Osteocyte (in vitro differentiated cells): ENCODE results near the gene TRPV4. TPM values are rescaled to one million over a fixed set of nuclear protein-coding genes. Genes with fewer than 3 reads are reported as not detected.

ENCODE experiments used
- DNase-seq: peaks from one replicate; pipeline ENCODE4 v3.0.0; 2021; ENCODE audit warnings: mixed read lengths; ENCODE audit not compliant: unreplicated experiment; ENCODE audit errors: extremely low spot score
- H3K27ac Mint-ChIP-seq: one replicate; pipeline ENCODE4 v1.8.0; 2021; ENCODE audit warnings: mild to moderate bottlenecking, mixed read lengths; ENCODE audit not compliant: unreplicated experiment
- H3K27me3 Mint-ChIP-seq: one replicate; pipeline ENCODE4 v1.8.0; 2021; ENCODE audit warnings: mixed read lengths; ENCODE audit not compliant: unreplicated experiment
- H3K36me3 Mint-ChIP-seq: one replicate; pipeline ENCODE4 v1.8.0; 2021; ENCODE audit warnings: mixed read lengths; ENCODE audit not compliant: unreplicated experiment
- H3K4me1 Mint-ChIP-seq: one replicate; pipeline ENCODE4 v1.8.0; 2021; ENCODE audit warnings: mixed read lengths; ENCODE audit not compliant: unreplicated experiment
- H3K4me3 Mint-ChIP-seq: one replicate; pipeline ENCODE4 v1.8.0; 2021; ENCODE audit warnings: mild to moderate bottlenecking, moderate library complexity, mixed read lengths; ENCODE audit not compliant: unreplicated experiment
- H3K9me3 Mint-ChIP-seq: one replicate; pipeline ENCODE4 v1.8.0; 2021; ENCODE audit warnings: mixed read lengths; ENCODE audit not compliant: unreplicated experiment
- total RNA-seq: library from RNA; stranded (reverse); gene quantifications from 2 replicates; pipeline ENCODE4 v1.2.1, GENCODE V29; 2021
- TF ChIP-seq, protein P1 (sequence below): fragments of 200-600 bp; sonication (generic); IDR thresholded peaks from 2 replicates; pipeline ENCODE4 v1.5.0; 2021; ENCODE audit warnings: antibody characterized with exemption, mild to moderate bottlenecking, moderate library complexity

Gene TRPV4
- total RNA-seq, 1 donor from 2014 or later = 1.6 TPM

DNA sequence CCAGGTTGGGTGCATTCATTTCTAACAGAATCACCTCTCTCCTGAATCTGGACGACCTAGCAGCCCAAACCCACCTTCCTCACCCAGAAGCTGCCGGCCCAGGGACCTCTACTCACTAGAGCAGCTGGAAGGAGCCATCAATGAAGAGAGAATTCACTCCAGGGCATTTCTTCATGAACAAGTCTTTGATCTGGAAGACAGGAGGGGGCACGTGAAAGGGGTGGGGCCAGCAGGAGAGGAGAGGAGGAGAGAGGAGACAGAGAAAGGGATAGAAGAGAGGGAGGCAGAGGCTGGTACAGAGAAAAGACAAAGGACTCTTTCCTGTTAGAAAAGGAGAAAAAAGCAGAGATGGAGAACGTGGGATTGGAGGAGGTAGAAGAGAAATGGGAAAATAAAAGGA is 39.8 kb downstream of the TRPV4 start:
- no peak for DNase-seq
- TF ChIP-seq, protein P1, sequence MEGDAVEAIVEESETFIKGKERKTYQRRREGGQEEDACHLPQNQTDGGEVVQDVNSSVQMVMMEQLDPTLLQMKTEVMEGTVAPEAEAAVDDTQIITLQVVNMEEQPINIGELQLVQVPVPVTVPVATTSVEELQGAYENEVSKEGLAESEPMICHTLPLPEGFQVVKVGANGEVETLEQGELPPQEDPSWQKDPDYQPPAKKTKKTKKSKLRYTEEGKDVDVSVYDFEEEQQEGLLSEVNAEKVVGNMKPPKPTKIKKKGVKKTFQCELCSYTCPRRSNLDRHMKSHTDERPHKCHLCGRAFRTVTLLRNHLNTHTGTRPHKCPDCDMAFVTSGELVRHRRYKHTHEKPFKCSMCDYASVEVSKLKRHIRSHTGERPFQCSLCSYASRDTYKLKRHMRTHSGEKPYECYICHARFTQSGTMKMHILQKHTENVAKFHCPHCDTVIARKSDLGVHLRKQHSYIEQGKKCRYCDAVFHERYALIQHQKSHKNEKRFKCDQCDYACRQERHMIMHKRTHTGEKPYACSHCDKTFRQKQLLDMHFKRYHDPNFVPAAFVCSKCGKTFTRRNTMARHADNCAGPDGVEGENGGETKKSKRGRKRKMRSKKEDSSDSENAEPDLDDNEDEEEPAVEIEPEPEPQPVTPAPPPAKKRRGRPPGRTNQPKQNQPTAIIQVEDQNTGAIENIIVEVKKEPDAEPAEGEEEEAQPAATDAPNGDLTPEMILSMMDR = no peak
- Mint-ChIP-seq H3K4me3 (no peak overlapping the region), H3K4me1 (no peaks in the 10 kb centered on the region), H3K9me3 (no peaks in the 10 kb centered on the region), H3K27me3 (peaks cover 18% of the 10 kb centered on the region), H3K36me3 (no peaks in the 10 kb centered on the region), H3K27ac (no peak overlapping the region)

DNA sequence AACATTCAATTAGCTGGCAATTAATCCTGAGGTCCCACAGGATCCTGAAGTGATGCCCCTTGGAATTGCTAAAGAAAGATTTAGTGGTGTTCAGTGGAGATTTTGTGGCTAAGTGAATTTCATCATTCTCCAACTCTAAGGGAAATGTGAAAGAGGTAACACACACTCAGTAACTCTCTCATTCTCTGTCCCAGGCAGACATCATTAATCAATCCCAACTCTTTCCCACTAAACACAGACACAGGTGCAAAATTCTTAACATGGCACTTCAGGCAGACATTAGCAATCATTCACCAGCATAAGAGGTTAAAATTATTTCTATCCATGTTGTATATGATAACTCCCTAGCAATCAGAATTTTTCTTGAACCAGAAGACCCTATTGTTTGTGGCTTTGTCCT is 40.2 kb downstream of the TRPV4 start:
- no peak overlapping the region for H3K4me3 Mint-ChIP-seq
- H3K27ac Mint-ChIP-seq = no peak overlapping the region
- no peak for DNase-seq
- no peaks in the 10 kb centered on the region for H3K9me3 Mint-ChIP-seq
- H3K4me1 Mint-ChIP-seq = no peaks in the 10 kb centered on the region
- TF ChIP-seq, protein P1 = no peak
- H3K36me3 Mint-ChIP-seq = no peaks in the 10 kb centered on the region
- H3K27me3 Mint-ChIP-seq = peaks cover 18% of the 10 kb centered on the region

DNA sequence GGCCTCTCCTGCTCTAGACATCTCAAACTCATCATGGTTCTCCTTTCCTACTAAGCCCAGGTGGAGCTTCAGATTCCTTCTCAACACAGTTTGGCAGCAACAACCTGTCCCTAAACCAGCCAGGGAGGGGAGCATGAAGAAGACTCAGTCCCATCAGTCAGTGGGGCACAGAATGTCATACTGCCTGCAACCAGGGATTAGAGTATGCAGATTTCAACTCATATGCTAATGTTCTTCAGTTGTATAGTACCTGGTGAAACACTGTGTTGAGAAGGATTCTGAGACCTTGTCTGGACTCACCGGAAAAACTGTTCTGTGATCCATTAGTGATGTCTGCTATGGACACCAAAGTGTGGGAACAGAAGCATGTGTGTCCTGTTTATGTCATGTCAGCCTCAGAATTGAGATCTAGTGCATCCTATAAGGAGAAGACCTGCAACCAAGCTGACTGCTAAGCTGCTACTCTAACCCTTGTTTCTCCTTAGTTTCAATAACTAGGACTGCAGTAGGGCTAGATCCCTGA is 43.6 kb downstream of the TRPV4 start:
- H3K27me3 Mint-ChIP-seq = peaks cover 10% of the 10 kb centered on the region
- no peaks in the 10 kb centered on the region for H3K4me1 Mint-ChIP-seq
- no peak overlapping the region for H3K4me3 Mint-ChIP-seq
- TF ChIP-seq, protein P1 = no peak
- no peaks in the 10 kb centered on the region for H3K36me3 Mint-ChIP-seq
- no peak overlapping the region for H3K27ac Mint-ChIP-seq
- H3K9me3 Mint-ChIP-seq = no peaks in the 10 kb centered on the region
- DNase-seq = no peak

DNA sequence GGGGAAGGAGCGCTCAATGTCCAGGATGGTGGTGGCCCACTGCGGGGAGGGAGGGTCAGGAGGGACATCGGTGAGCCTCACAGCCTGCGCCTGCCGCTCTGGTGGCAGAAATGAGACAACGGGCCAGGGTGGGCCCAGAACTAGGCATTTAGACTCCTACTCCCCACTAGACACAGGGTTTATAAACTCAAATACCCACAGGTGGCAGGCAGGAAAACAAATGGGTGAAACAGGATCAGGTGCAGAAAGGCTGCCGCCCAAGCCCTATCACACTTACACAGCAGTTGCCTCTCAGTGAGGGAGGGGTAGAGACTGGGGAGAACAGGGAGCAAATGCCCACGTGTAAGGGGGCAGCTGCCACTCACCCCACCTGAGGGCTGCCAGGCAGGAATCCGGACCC is 46.4 kb downstream of the TRPV4 start:
- Mint-ChIP-seq H3K27ac (no peak overlapping the region), H3K9me3 (no peaks in the 10 kb centered on the region), H3K36me3 (no peaks in the 10 kb centered on the region), H3K27me3 (peaks cover 2% of the 10 kb centered on the region), H3K4me1 (no peaks in the 10 kb centered on the region), H3K4me3 (no peak overlapping the region)
- TF ChIP-seq, protein P1 = no peak
- DNase-seq = no peak

DNA sequence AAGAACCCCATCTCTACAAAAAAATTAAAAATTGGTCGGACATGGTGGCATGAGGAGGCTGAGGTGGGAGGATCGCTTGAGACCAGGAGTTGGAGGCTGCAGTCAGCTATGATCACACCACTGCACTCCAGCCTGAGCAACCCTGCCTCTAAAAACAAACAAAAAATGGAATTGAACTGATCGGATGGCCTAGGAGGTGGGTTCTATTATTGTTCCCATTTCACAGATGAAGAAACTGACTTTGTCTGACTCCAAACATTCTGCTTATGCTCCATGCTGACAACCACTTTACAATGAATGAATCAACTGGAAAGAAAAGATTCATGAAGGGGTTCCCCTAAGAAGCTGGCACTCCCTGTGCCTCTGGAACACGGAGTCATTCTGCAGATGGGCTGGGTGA is 47.3 kb downstream of the TRPV4 start:
- Mint-ChIP-seq H3K27me3 (peaks cover 2% of the 10 kb centered on the region), H3K9me3 (no peaks in the 10 kb centered on the region), H3K4me3 (no peak overlapping the region), H3K4me1 (no peaks in the 10 kb centered on the region), H3K27ac (no peak overlapping the region), H3K36me3 (no peaks in the 10 kb centered on the region)
- no peak for DNase-seq
- TF ChIP-seq, protein P1 = no peak
